Measurements from ENCODE around the gene UPP1. TPM values are rescaled to one million over a fixed set of nuclear protein-coding genes. Genes with fewer than 3 reads are reported as not detected.

UPP1 gene
- total and polyA plus RNA-seq, 2 of the 13 experiments (the other 11 are each of a cell fraction or from before 2014, with no cell fraction given), result 5.7 to 9.8 TPM

DNA sequence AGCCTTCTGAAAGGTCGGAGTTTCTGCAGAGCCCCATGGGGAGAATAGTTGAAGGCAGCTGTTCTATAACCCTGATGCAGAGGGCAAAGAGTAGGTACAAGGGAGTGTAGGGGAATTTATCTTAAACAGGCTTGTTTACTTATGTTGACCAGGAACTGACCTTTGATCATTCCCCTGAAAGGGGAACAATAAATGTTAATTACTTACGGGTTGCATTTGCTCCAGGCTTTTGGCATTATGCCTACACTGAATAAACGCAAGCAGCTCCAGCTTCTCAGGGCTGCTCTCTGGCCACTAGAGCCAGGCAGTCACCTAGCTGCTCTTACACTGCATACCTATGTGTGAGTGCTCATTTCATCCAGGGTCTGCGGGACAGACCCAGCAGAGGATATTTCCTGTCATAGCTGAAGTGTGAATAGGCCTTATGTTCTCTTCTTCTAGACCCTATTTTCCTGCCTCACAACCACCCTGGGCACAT, 55.3 kb downstream of the UPP1 start (continued):
- TF ChIP-seq HMG20B (CRISPR knock-in tag; conservative IDR thresholded peaks at IDR 0.05), result peak; percentile 65; the same call in 1 of the 2 replicates
- peak; percentile 65; the same call in 1 of the 2 replicates for TF ChIP-seq ZNF841 (CRISPR knock-in tag; IDR thresholded peaks at IDR 0.05; ENCODE audit: borderline replicate concordance)
- 0 out of 2 replicates have a peak, but pooled peaks have one; percentile 51 for TF ChIP-seq CBFB (CRISPR knock-in tag; IDR thresholded peaks at IDR 0.05)
- no peak for TF ChIP-seq TFDP1 (CRISPR knock-in tag; IDR thresholded peaks at IDR 0.05; ENCODE audit: borderline replicate concordance)
- peak; percentile 41; the same call in 1 of the 2 replicates for TF ChIP-seq ZFP90 (CRISPR knock-in tag; IDR thresholded peaks at IDR 0.05; ENCODE audit: borderline replicate concordance)
- TF ChIP-seq MIXL1 (CRISPR knock-in tag; IDR thresholded peaks at IDR 0.05), result peak; percentile 98
- TF ChIP-seq ZNF564 (CRISPR knock-in tag; IDR thresholded peaks at IDR 0.05), result no peak
- peak; percentile 77; the same call in 1 of the 2 replicates for TF ChIP-seq RCOR2 (CRISPR knock-in tag; IDR thresholded peaks at IDR 0.05)
- TF ChIP-seq HOXA5 (CRISPR knock-in tag; IDR thresholded peaks at IDR 0.05), result 0 out of 2 replicates have a peak, but pooled peaks have one; percentile 59
- no peak for TF ChIP-seq REXO4 (CRISPR knock-in tag; IDR thresholded peaks at IDR 0.05; ENCODE audit: borderline replicate concordance)
- TF ChIP-seq HMG20A (CRISPR knock-in tag; IDR thresholded peaks at IDR 0.05; ENCODE audit: borderline replicate concordance), result peak; percentile 90
- TF ChIP-seq KMT2B (CRISPR knock-in tag; IDR thresholded peaks at IDR 0.05), result peak; percentile 60; the same call in 1 of the 2 replicates
- TF ChIP-seq, protein P1, sequence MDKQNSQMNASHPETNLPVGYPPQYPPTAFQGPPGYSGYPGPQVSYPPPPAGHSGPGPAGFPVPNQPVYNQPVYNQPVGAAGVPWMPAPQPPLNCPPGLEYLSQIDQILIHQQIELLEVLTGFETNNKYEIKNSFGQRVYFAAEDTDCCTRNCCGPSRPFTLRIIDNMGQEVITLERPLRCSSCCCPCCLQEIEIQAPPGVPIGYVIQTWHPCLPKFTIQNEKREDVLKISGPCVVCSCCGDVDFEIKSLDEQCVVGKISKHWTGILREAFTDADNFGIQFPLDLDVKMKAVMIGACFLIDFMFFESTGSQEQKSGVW (CRISPR knock-in tag; IDR thresholded peaks at IDR 0.05; ENCODE audit: borderline replicate concordance), result no peak
- no peak for TF ChIP-seq ZNF441 (CRISPR knock-in tag; IDR thresholded peaks at IDR 0.05; ENCODE audit: borderline replicate concordance)
- TF ChIP-seq ZZZ3 (CRISPR knock-in tag; IDR thresholded peaks at IDR 0.05; ENCODE audit: borderline replicate concordance), result 0 out of 2 replicates have a peak, but pooled peaks have one; percentile 30
- TF ChIP-seq, protein P2, sequence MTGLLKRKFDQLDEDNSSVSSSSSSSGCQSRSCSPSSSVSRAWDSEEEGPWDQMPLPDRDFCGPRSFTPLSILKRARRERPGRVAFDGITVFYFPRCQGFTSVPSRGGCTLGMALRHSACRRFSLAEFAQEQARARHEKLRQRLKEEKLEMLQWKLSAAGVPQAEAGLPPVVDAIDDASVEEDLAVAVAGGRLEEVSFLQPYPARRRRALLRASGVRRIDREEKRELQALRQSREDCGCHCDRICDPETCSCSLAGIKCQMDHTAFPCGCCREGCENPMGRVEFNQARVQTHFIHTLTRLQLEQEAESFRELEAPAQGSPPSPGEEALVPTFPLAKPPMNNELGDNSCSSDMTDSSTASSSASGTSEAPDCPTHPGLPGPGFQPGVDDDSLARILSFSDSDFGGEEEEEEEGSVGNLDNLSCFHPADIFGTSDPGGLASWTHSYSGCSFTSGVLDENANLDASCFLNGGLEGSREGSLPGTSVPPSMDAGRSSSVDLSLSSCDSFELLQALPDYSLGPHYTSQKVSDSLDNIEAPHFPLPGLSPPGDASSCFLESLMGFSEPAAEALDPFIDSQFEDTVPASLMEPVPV (CRISPR knock-in tag; IDR thresholded peaks at IDR 0.05), result no peak
- TF ChIP-seq HES4 (CRISPR knock-in tag; IDR thresholded peaks at IDR 0.05; ENCODE audit: borderline replicate concordance), result no peak
- TF ChIP-seq, protein P3, sequence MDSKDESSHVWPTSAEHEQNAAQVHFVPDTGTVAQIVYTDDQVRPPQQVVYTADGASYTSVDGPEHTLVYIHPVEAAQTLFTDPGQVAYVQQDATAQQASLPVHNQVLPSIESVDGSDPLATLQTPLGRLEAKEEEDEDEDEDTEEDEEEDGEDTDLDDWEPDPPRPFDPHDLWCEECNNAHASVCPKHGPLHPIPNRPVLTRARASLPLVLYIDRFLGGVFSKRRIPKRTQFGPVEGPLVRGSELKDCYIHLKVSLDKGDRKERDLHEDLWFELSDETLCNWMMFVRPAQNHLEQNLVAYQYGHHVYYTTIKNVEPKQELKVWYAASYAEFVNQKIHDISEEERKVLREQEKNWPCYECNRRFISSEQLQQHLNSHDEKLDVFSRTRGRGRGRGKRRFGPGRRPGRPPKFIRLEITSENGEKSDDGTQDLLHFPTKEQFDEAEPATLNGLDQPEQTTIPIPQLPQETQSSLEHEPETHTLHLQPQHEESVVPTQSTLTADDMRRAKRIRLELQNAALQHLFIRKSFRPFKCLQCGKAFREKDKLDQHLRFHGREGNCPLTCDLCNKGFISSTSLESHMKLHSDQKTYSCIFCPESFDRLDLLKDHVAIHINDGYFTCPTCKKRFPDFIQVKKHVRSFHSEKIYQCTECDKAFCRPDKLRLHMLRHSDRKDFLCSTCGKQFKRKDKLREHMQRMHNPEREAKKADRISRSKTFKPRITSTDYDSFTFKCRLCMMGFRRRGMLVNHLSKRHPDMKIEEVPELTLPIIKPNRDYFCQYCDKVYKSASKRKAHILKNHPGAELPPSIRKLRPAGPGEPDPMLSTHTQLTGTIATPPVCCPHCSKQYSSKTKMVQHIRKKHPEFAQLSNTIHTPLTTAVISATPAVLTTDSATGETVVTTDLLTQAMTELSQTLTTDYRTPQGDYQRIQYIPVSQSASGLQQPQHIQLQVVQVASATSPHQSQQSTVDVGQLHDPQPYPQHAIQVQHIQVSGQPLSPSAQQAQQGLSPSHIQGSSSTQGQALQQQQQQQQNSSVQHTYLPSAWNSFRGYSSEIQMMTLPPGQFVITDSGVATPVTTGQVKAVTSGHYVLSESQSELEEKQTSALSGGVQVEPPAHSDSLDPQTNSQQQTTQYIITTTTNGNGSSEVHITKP (CRISPR knock-in tag; IDR thresholded peaks at IDR 0.05; ENCODE audit: low read depth), result peak; percentile 36; the same call in 1 of the 2 replicates
- TF ChIP-seq SAP130 (CRISPR knock-in tag; IDR thresholded peaks at IDR 0.05; ENCODE audit: low read depth), result peak; percentile 78
- 0 out of 2 replicates have a peak, but pooled peaks have one; percentile 35 for TF ChIP-seq MTERF4 (CRISPR knock-in tag; IDR thresholded peaks at IDR 0.05)
- peak; percentile 90 for TF ChIP-seq TEAD3 (CRISPR knock-in tag; optimal IDR thresholded peaks at IDR 0.05; ENCODE audit: borderline replicate concordance)
- peak; percentile 89 for TF ChIP-seq NR2F2 (IDR thresholded peaks at IDR 0.05; ENCODE audit: borderline replicate concordance, low read depth)

Measured in HepG2 (cell line).